Mammary epithelial cell (primary cell): ENCODE measurements around the gene ATP1A2.

Experiments used
- CTCF ChIP-seq, 2 donors: IDR thresholded peaks in 1 of 2; conservative IDR thresholded peaks in 1 of 2; 2 replicates each; pipeline ENCODE4 v1.5.1; 2011 to 2012; ENCODE audit warnings: inconsistent platforms in 2 of 2, low read length in 2 of 2, mild to moderate bottlenecking in 2 of 2, control low read depth in 1 of 2, low read depth in 1 of 2; ENCODE audit not compliant: insufficient read depth in 1 of 2; ENCODE audit errors: extremely low read depth in 1 of 2
- EZH2 ChIP-seq: IDR thresholded peaks from 2 replicates; pipeline ENCODE4 v1.6.1; 2012; ENCODE audit warnings: low read length, inconsistent platforms, borderline replicate concordance

- TF ChIP-seq CTCF (conservative IDR thresholded peaks at IDR 0.05 in 1 of 2, IDR thresholded peaks at IDR 0.05 in 1 of 2; ENCODE audit: extremely low read depth in 1 of 2, insufficient read depth in 1 of 2, low read depth in 1 of 2, low read length in 2 of 2): no peak
- TF ChIP-seq EZH2: no peak
These were observed 39.3 kb upstream of the ATP1A2 start for GRCh38 chr1:160076295-160076694.
